ENCODE data around the gene FBXO15. TPM values are rescaled to one million over a fixed set of nuclear protein-coding genes. Genes with fewer than 3 reads are reported as not detected.

Gene FBXO15
- total RNA-seq, 2 donors from 2014 or later = 1.3 to 3.0 TPM

- H3K9me3 ChIP-seq (ENCODE audit: control insufficient read depth, low read length) = no peaks in the 10 kb centered on the region
- peaks cover 4% of the 10 kb centered on the region for H3K9me3 Mint-ChIP-seq
- no peak overlapping the region for H3K9ac ChIP-seq (ENCODE audit: extremely low read depth, low read length, poor library complexity, severe bottlenecking)
- 97% methylated on average over 3 of the region's 3 CpGs; no CpG with 5 or more reads in 1 of the 2 experiments for WGBS, 2 experiments (ENCODE audit: insufficient coverage in 1 of 2, insufficient read length in 1 of 2)
- no peaks in the 10 kb centered on the region for H3K27me3 ChIP-seq (ENCODE audit: control insufficient read depth, insufficient read depth, low read length, poor library complexity, severe bottlenecking)
- H3K36me3 Mint-ChIP-seq (ENCODE audit: low read depth) = no peaks in the 10 kb centered on the region
- H3K4me3 ChIP-seq (ENCODE audit: low read length) = no peak overlapping the region
- H3K27me3 Mint-ChIP-seq (ENCODE audit: insufficient read depth) = peaks cover 2% of the 10 kb centered on the region
- TF ChIP-seq CTCF (conservative IDR thresholded peaks at IDR 0.05) = no peak
- H3K36me3 ChIP-seq (ENCODE audit: control insufficient read depth, insufficient read depth, low read length) = no peaks in the 10 kb centered on the region
- no peaks in the 10 kb centered on the region for H3K4me1 Mint-ChIP-seq
- no peaks in the 10 kb centered on the region for H3K4me1 ChIP-seq (ENCODE audit: control insufficient read depth, insufficient read depth, low read length)
- H3K4me3 Mint-ChIP-seq = no peak overlapping the region
- H3K27ac ChIP-seq (ENCODE audit: low read depth, low read length) = no peak overlapping the region
- no peak for DNase-seq
- H3K27ac Mint-ChIP-seq = no peak overlapping the region
These were observed 85.6 kb downstream of the FBXO15 start for GRCh38 chr18:74062037-74062436.

GRCh38 chr18:74060579-74060978, 87.1 kb downstream of the FBXO15 start:
- Histone ChIP-seq H3K36me3 (ENCODE audit: control insufficient read depth, insufficient read depth, low read length) (no peaks in the 10 kb centered on the region), H3K4me1 (ENCODE audit: control insufficient read depth, insufficient read depth, low read length) (no peaks in the 10 kb centered on the region), H3K9me3 (ENCODE audit: control insufficient read depth, low read length) (no peaks in the 10 kb centered on the region), H3K9ac (ENCODE audit: extremely low read depth, low read length, poor library complexity, severe bottlenecking) (no peak overlapping the region), H3K4me3 (ENCODE audit: low read length) (no peak overlapping the region), H3K27me3 (ENCODE audit: control insufficient read depth, insufficient read depth, low read length, poor library complexity, severe bottlenecking) (no peaks in the 10 kb centered on the region), H3K27ac (ENCODE audit: low read depth, low read length) (no peak overlapping the region)
- no peak for TF ChIP-seq CTCF (conservative IDR thresholded peaks at IDR 0.05)
- Mint-ChIP-seq H3K36me3 (ENCODE audit: low read depth) (no peaks in the 10 kb centered on the region), H3K27me3 (ENCODE audit: insufficient read depth) (no peaks in the 10 kb centered on the region), H3K9me3 (peaks cover 10% of the 10 kb centered on the region), H3K4me1 (no peaks in the 10 kb centered on the region), H3K4me3 (no peak overlapping the region), H3K27ac (no peak overlapping the region)
- 81 to 92% methylated on average over 2 to 3 of the region's 3 CpGs for WGBS, 2 experiments (ENCODE audit: insufficient coverage in 1 of 2, insufficient read length in 1 of 2)
- DNase-seq = no peak

- Mint-ChIP-seq H3K4me1 (no peaks in the 10 kb centered on the region), H3K4me3 (no peak overlapping the region), H3K36me3 (ENCODE audit: low read depth) (no peaks in the 10 kb centered on the region), H3K27ac (no peak overlapping the region), H3K27me3 (ENCODE audit: insufficient read depth) (no peaks in the 10 kb centered on the region), H3K9me3 (peaks cover 18% of the 10 kb centered on the region)
- DNase-seq = no peak
- no peak overlapping the region for H3K4me3 ChIP-seq (ENCODE audit: low read length)
- 81 to 100% methylated on average over 1 to 4 of the region's 4 CpGs for WGBS, 2 experiments (ENCODE audit: insufficient coverage in 1 of 2, insufficient read length in 1 of 2)
- H3K4me1 ChIP-seq (ENCODE audit: control insufficient read depth, insufficient read depth, low read length) = no peaks in the 10 kb centered on the region
- no peak overlapping the region for H3K27ac ChIP-seq (ENCODE audit: low read depth, low read length)
- no peak for TF ChIP-seq CTCF (conservative IDR thresholded peaks at IDR 0.05)
- H3K9ac ChIP-seq (ENCODE audit: extremely low read depth, low read length, poor library complexity, severe bottlenecking) = no peak overlapping the region
- H3K36me3 ChIP-seq (ENCODE audit: control insufficient read depth, insufficient read depth, low read length) = no peaks in the 10 kb centered on the region
- H3K9me3 ChIP-seq (ENCODE audit: control insufficient read depth, low read length) = no peaks in the 10 kb centered on the region
- H3K27me3 ChIP-seq (ENCODE audit: control insufficient read depth, insufficient read depth, low read length, poor library complexity, severe bottlenecking) = no peaks in the 10 kb centered on the region
These were observed 96.8 kb downstream of the FBXO15 start for GRCh38 chr18:74050807-74051206.
